Measurements from ENCODE around the gene BARX2.

GRCh38 chr11:129383060-129383459 is 7.4 kb downstream of the BARX2 start:
- no peak for TF ChIP-seq TAF1 (IDR thresholded peaks at IDR 0.05; ENCODE audit: low read depth)
- TF ChIP-seq CREB1 (IDR thresholded peaks at IDR 0.05; ENCODE audit: low read depth), result no peak
- TF ChIP-seq MAX (IDR thresholded peaks at IDR 0.05), result no peak
- TF ChIP-seq REST (IDR thresholded peaks at IDR 0.05; ENCODE audit: low read depth), result no peak
- TF ChIP-seq NFIC (IDR thresholded peaks at IDR 0.05), result no peak
- no peak for TF ChIP-seq TEAD4 (IDR thresholded peaks at IDR 0.05)
- TF ChIP-seq EGR1 (IDR thresholded peaks at IDR 0.05), result no peak
- no peak for TF ChIP-seq EP300 (IDR thresholded peaks at IDR 0.05; ENCODE audit: borderline replicate concordance)
- TF ChIP-seq RAD21 (IDR thresholded peaks at IDR 0.05; ENCODE audit: low read depth), result no peak
- TF ChIP-seq CEBPB (IDR thresholded peaks at IDR 0.05), result no peak
- no peak for TF ChIP-seq YY1 (IDR thresholded peaks at IDR 0.05; ENCODE audit: low read depth)
- no peak for TF ChIP-seq TCF12 (IDR thresholded peaks at IDR 0.05; ENCODE audit: low read depth)
- TF ChIP-seq ZBTB7A (IDR thresholded peaks at IDR 0.05; ENCODE audit: low read depth), result no peak

Data from Ishikawa (cell line).